22Rv1 (cell line): ENCODE data around the gene ELAC1.

Experiments used
- CTCF ChIP-seq: fragments of 450-650 bp; IDR thresholded peaks from 2 replicates; pipeline ENCODE4 v1.5.1; 2017; ENCODE audit warnings: mild to moderate bottlenecking
- ZFX ChIP-seq: fragments of 450-650 bp; IDR thresholded peaks from 2 replicates; pipeline ENCODE4 v1.6.1; 2017; ENCODE audit warnings: antibody characterized with exemption, borderline replicate concordance

GRCh38 chr18:50950626-50951025 lies 17.2 kb upstream of the ELAC1 start:
- no peak for TF ChIP-seq CTCF
- TF ChIP-seq ZFX: no peak
